GM19035 (cell line): ENCODE data around the gene BRF1.
"Not testable (repeated sequence)": the region's sequence is repeated elsewhere in the genome, so short reads cannot be mapped to it uniquely, and the experiment has no call there.

Experiments
- ATAC-seq: cut with Tn5 transposase; IDR thresholded peaks from one replicate; pipeline ENCODE4 v1.9.1; 2021; ENCODE audit not compliant: unreplicated experiment

The BRF1 gene

DNA sequence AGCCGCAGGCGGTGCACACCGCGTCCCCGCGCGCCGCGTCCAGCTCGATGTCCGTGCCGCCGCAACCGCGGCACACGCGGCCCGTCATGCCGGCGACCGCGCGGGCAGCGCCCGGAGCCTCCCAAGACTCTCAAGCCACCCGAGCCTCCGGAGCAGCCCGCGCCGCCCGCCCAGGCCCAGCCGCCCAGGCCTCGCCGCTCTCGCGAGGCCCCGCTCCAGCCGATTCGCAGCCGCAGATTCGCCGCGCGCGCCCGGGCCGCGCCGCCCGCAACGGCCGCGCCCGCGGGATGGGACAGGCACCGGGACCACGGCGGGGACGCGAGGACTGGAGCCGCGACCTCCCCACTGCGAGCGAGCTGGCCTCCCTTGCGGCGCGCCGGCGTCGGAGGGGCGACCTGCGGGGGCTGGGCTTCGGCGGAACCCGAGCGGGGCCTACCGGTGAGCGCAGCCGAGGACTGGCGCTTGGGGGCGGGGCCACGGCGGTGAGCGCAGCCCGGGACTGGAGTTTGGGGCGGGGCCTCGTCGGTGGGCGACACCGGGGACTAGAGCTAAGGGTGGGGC is at the start of gene BRF1:
BRF1 (minus strand) TSS at position 460 of the 561 bp plus-strand sequence; CDS start at position 88, 372 bp downstream.
- peak; percentile 90 for ATAC-seq

DNA sequence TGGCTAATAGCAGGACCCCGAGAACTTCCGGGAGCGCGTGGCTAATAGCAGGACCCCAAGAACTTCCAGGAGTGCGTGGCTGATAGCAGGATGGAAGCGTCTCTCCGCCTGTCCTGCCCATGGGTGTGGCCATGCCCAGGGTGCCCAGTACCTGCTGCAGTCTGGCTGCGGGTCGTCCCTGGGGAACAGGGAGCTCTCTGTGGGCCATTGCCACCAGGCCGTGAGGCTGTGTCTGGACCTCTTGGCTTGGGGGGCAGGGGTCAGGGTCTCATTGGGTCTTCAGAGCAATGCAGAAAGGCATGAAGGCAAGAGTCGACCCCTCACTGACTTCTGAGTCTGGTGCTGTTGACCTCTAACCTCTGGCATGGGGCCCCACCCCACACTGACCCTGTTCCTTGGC is 49.2 kb upstream of the BRF1 start:
- no peak for ATAC-seq

GRCh38 chr14:105348945-105349699 is 48.3 kb upstream of the BRF1 start:
- ATAC-seq = no peak

- no peak for ATAC-seq
Measured at GRCh38 chr14:105348169-105348944, 47.6 kb upstream of the BRF1 start.

DNA sequence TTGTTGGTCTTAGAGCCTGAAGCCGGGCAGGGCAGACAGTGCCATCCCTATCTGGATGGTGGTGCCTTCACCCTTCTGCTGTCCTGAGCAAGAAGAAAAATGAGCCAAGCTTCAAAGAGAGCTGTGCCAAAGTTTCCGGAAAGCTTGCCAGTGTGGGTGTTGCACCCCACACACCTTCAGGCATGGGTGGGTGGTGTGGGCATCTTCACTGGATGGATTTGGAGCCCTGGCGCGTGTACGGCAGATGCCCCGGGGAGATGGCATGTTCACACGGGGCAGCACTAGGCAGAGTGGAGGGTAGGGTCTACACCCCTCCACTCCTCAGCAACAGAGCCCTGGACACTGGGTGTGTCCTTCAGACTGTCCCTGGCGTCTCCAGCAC is 46.8 kb upstream of the BRF1 start:
- ATAC-seq = no peak

DNA sequence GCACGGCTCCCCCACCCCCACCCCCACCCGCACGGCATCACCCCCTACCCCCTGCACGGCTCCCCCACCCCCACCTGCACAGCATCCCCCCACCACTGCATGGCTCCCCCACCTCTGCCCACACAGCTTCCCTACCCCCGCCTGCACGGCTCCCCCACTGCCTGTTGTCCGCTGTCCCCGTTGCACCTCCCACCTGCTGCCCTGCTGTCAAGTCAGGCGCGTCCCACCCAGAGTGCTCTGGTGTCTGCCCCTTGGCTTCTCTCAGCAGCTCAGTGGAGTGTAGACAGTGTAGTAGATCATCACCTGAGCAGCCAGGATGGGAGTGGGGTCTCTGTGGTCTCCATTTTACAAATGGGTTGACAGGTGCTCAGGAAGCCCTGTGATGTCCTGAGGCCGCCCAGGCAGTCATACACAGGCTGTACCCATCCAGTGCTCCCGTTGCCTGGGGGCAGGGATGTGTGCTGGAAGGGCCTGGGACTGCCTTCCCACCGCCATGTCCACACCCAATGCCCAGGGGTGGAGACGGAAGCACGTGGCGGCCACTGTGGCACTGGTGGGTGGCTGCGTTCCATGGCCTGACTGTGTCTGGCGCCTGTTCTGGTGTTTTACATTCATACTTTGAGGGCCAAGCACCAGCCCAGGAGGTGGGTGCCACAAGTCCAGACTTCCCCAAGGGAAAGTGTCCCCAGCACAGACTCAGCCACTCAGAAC is 46.2 kb upstream of the BRF1 start:
- ATAC-seq = no peak

- ATAC-seq = no peak
Measured at GRCh38 chr14:105346200-105346533, 45.4 kb upstream of the BRF1 start.

- ATAC-seq = no peak
Measured at GRCh38 chr14:105343194-105343593, 42.4 kb upstream of the BRF1 start.

- no peak for ATAC-seq
Measured at GRCh38 chr14:105340821-105341733, 40.3 kb upstream of the BRF1 start.

DNA sequence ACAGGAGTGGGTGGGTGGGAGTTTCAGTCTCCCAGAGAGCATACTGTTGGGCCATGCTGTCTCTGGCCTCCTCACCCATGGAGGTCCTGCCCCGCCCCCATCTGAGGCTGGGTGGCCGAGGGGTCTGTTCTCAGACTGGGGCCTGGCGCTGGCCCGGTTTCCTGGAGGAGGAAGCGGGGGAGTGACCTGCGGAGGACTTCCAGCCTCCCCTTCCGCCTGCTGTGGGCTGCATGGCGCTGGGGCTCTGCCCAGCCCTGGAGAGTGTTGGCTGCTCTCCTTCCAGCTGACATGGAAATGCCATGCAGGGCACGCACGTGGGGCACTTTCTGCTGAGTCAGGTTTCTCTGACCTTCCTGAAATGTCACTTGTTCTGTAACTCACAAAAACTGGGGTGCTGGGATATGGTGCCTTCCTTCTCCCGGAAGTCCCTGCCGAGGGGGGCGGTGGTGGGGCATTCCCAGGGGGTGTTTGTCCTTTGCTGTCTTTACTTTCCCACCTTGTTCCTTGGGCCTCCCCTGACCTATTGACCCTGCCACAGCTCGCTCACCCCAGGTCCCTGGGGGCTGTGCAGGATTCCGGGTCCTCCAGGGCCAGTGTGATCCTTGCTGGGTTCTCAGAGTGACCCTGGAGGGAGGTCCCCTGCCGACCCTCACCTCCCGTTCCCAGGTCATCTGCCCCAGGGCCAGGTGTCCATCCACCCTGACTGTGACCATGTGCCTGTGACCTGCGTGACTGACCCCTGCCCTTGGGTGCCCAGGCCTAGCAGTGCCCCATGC is 37.4 kb upstream of the BRF1 start:
- no peak for ATAC-seq

DNA sequence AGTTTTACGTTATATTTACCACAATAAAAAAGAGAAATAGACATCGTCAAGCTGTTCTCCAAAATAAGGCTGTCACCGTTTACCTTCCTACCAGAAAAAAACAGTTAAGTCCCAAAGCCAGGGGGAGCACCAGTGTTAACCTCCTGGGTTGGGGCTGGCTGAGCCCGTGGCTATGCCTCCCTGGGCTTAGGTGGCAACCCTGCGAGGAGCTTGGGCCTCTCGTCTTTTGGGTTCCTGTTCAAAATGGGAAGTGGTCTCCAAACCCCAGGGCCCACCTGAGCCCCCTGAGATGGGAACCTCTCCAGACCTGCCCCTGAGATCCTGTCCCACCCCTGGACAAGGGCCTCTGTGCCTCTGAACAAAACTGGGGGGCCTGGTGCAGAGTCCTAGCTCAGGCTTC is 36.6 kb upstream of the BRF1 start:
- no peak for ATAC-seq

- no peak for ATAC-seq
Measured at GRCh38 chr14:105336477-105337287, 35.9 kb upstream of the BRF1 start.

- no peak for ATAC-seq
Measured at GRCh38 chr14:105335735-105336476, 35.1 kb upstream of the BRF1 start.

- ATAC-seq = not testable (repeated sequence)
Measured at GRCh38 chr14:105335231-105335542, 34.4 kb upstream of the BRF1 start.

DNA sequence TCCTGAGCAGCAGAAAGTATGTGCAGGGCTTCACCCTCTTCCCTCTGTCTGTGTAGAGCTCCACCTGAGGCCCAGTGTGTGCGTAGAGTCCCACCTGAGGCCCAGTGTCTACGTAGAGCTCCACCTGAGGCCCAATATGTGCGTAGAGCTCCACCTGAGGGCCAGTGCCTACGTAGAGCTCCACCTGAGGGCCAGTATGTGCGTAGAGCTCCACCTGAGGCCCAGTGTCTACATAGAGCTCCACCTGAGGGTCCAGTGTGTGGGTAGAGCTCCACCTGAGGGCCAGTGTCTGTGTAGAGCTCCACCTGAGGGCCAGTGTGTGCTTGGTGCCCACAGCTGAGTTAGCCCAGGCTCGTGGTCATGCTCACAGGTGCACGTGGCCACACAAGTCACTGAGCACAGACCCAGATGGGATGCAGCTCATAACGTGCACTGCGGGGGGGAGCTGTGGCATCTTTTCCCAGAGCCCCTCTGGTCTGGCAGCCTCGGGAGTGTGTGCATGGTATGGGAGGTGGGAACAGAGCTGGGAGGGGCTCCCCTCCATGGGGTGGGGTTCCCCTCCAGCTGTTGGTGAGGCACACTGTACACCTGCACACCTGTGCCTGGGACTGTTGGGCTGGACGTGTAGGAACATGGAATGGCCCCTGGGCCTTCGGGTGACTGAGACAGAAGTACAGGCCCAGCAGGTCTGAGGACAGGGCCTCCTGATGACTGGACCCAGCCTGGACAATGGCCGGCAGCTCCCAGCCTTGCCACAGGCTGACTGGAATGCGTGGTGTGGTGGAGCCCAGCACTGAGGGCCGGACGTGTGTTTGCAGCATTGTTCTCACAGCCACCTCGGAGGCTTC is 33.8 kb upstream of the BRF1 start:
- ATAC-seq = no peak

GRCh38 chr14:105333613-105334364 is 33.0 kb upstream of the BRF1 start:
- ATAC-seq = no peak

- ATAC-seq = no peak
Measured at GRCh38 chr14:105333020-105333490, 32.3 kb upstream of the BRF1 start.
